CD4-positive, alpha-beta T cell (primary cell): Measurements from ENCODE around the gene C19orf53. TPM values are rescaled to one million over a fixed set of nuclear protein-coding genes. Genes with fewer than 3 reads are reported as not detected.

Experiments
- ATAC-seq: fragments of 200-7000 bp; cut with Tn5 transposase; one replicate; pipeline ENCODE4 v1.10.0; 2022; ENCODE audit warnings: mild to moderate bottlenecking; ENCODE audit not compliant: poor library complexity
- CTCF ChIA-PET: fragments of 350-600 bp; sonication (Branson Sonifier 250); formaldehyde crosslinking; loops from one replicate; lab custom pipeline; 2021; ENCODE audit warnings: antibody characterized with exemption, inconsistent platforms; lab: Charles Lee
- POLR2A ChIA-PET: fragments of 350-600 bp; sonication (Branson Sonifier 250); formaldehyde crosslinking; loops from one replicate; lab custom pipeline; 2021; ENCODE audit warnings: antibody characterized with exemption, inconsistent platforms; lab: Charles Lee
- DNase-seq, 14 experiments: peaks; one replicate each; pipeline ENCODE4 v3.0.0-alpha.2; 2013 to 2020; ENCODE audit warnings: mixed read lengths in 2 of 14
- H3K27ac ChIP-seq, 2 donors: one replicate each; pipeline versions ENCODE4 v1.5.1 to v1.7.0; 2013; ENCODE audit warnings: low read length in 2 of 2, low read depth in 1 of 2, mild to moderate bottlenecking in 1 of 2
- H3K27me3 ChIP-seq, 2 experiments: 1 replicate in 1 of 2; 2 replicates in 1 of 2; pipeline versions ENCODE4 v1.6.1 to v1.7.0; 2013; ENCODE audit warnings: low read length in 2 of 2, control low read depth in 1 of 2, mild to moderate bottlenecking in 1 of 2, moderate library complexity in 1 of 2; ENCODE audit not compliant: insufficient read depth in 2 of 2, control insufficient read depth in 1 of 2
- H3K36me3 ChIP-seq: one replicate; pipeline ENCODE4 v1.6.1; 2013; ENCODE audit warnings: low read length, control low read depth; ENCODE audit not compliant: insufficient read depth
- H3K4me1 ChIP-seq: one replicate; pipeline ENCODE4 v1.6.1; 2013; ENCODE audit warnings: low read length, control low read depth; ENCODE audit not compliant: insufficient read depth
- H3K4me3 ChIP-seq: one replicate; pipeline ENCODE4 v1.5.1; 2013; ENCODE audit warnings: mild to moderate bottlenecking, low read length, moderate library complexity
- H3K9me3 ChIP-seq, 2 experiments: 1 replicate in 1 of 2; 2 replicates in 1 of 2; pipeline versions ENCODE4 v1.6.1 to v1.7.0; 2013; ENCODE audit warnings: low read length in 2 of 2, mild to moderate bottlenecking in 2 of 2, control low read depth in 1 of 2, moderate library complexity in 1 of 2; ENCODE audit not compliant: control insufficient read depth in 1 of 2, insufficient read depth in 1 of 2
- H3K27ac Mint-ChIP-seq: one replicate; pipeline ENCODE4 v1.8.0; 2020; ENCODE audit warnings: mixed read lengths
- H3K27me3 Mint-ChIP-seq: one replicate; pipeline ENCODE4 v1.8.0; 2021; ENCODE audit warnings: mixed read lengths
- H3K36me3 Mint-ChIP-seq: one replicate; pipeline ENCODE4 v1.8.0; 2021; ENCODE audit warnings: low read depth, mixed read lengths
- H3K4me1 Mint-ChIP-seq: one replicate; pipeline ENCODE4 v1.8.0; 2021; ENCODE audit warnings: low read depth, mixed read lengths
- H3K4me3 Mint-ChIP-seq: one replicate; pipeline ENCODE4 v1.8.0; 2020; ENCODE audit warnings: mild to moderate bottlenecking, mixed read lengths
- H3K9me3 Mint-ChIP-seq: one replicate; pipeline ENCODE4 v1.8.0; 2020; ENCODE audit warnings: mixed read lengths
- CTCF ChIP-seq: fragments of 200-600 bp; IDR thresholded peaks from one replicate; pipeline ENCODE4 v1.8.0; 2022; ENCODE audit warnings: antibody characterized with exemption, mild to moderate bottlenecking
- intact Hi-C, 2 experiments: fragments of 100-400 bp; cut with DNase I in 1 of 2; cut with micrococcal nuclease in 1 of 2; formaldehyde crosslinking; loops; one replicate each; pipeline versions ENCODE4 v1.15.1 to v1.9.0; 2023 to 2025; cut with DNase I, micrococcal nuclease
- total RNA-seq, 174 experiments: library from RNA in 2 of 174; stranded (reverse) in 2 of 174; gene quantifications; one replicate each; pipeline ENCODE4 v1.2.3 and lab custom pipeline; 2021 to 2026

The C19orf53 gene
- total RNA-seq, 2 experiments from 2014 or later: 119 TPM

GRCh38 chr19:13817018-13817614, 42.9 kb downstream of the C19orf53 start:
- Mint-ChIP-seq H3K4me3 (peak overlapping the region; percentile 30), H3K27ac (no peak overlapping the region)

DNA sequence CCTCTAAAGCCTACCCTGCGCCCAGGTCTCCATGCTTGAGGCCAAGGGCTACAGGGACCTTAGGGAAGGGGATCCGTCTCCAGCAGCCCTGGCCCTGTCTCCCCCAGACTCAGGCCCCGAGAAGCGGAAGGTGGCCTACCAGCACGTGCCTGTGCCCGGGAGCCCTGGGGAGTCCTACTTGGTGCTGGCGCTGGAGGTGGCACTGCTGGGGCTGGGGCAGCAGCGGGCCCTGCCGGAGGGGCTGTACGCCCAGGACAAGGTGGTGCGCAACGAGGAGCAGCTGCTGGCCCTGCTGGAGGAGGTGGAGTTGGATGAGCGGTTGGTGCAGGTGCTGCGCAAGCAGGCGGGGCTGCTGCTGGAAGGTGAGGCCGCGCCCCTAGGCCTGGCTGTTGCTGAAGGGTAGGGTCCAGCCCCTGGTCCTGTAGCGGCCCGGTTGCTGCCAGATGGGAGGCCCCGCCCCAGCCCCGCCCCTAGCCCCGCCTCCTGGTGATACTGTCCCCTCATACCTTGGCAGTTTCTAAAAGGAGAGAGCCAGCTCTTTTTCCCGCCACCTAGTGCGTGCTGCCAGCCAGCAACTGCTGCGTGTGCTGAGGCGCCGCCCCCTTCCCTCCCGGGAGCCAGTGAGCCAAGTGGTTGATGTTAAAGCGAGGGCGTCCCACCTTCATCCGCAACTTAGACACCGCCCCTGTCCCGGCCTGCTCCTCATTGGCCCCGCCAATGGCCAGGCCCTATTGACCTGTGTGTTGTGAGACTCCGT, 43.5 kb downstream of the C19orf53 start:
- ChIA-PET POLR2A (interaction anchor here (0.8 to 1.7 kb wide), 4 partner anchors 19 to 44 kb away, joined by 3 to 6 read pairs (median 4); no protein-coding TSS in a partner anchor), CTCF (no interaction called here)
- H3K27ac ChIP-seq: no peak overlapping the region
- H3K4me1 Mint-ChIP-seq: peaks cover 13% of the 10 kb centered on the region
- H3K27me3 ChIP-seq: no peaks in the 10 kb centered on the region
- intact Hi-C loops: no loop called here
- DNase-seq (peak in 7 of 14 experiments; percentile 43 to 66 (median 58)), ATAC-seq (peak; percentile 91)
- H3K9me3 ChIP-seq: no peaks in the 10 kb centered on the region
- H3K36me3 ChIP-seq: peaks cover 10% of the 10 kb centered on the region
- H3K27me3 Mint-ChIP-seq: no peaks in the 10 kb centered on the region
- H3K4me1 ChIP-seq: peaks cover 4% of the 10 kb centered on the region
- no peak for TF ChIP-seq CTCF
- H3K36me3 Mint-ChIP-seq: peaks cover 16% of the 10 kb centered on the region
- H3K27ac Mint-ChIP-seq: no peak overlapping the region
- H3K4me3 ChIP-seq: peak overlapping the region; percentile 12
- no peaks in the 10 kb centered on the region for H3K9me3 Mint-ChIP-seq
- H3K4me3 Mint-ChIP-seq: peak overlapping the region; percentile 77

More at GRCh38 chr19:13817018-13817614, 42.9 kb downstream of the C19orf53 start:
- Mint-ChIP-seq H3K9me3 (no peaks in the 10 kb centered on the region), H3K4me1 (peaks cover 13% of the 10 kb centered on the region), H3K27me3 (no peaks in the 10 kb centered on the region), H3K36me3 (peaks cover 16% of the 10 kb centered on the region)
- ChIA-PET CTCF (no interaction called here), POLR2A (interaction anchor here (0.8 to 1.7 kb wide), 4 partner anchors 20 to 45 kb away, joined by 3 to 6 read pairs (median 4); no protein-coding TSS in a partner anchor)
- peak in 2 of 14 experiments; percentile 13 to 57 for DNase-seq
- Histone ChIP-seq H3K27ac (no peak overlapping the region), H3K36me3 (peaks cover 11% of the 10 kb centered on the region), H3K9me3 (no peaks in the 10 kb centered on the region), H3K4me1 (peaks cover 4% of the 10 kb centered on the region), H3K4me3 (peak overlapping the region; percentile 12), H3K27me3 (no peaks in the 10 kb centered on the region)
- peak; percentile 26 for ATAC-seq
- TF ChIP-seq CTCF: no peak
- intact Hi-C loops: no loop called here

GRCh38 chr19:13819238-13819637, 45.0 kb downstream of the C19orf53 start:
- H3K9me3 Mint-ChIP-seq: no peaks in the 10 kb centered on the region
- ChIA-PET CTCF (no interaction called here), POLR2A (interaction anchor here (1.4 kb wide), 1 partner anchor 17 kb away, joined by 4 read pairs; no protein-coding TSS in a partner anchor)
- H3K9me3 ChIP-seq: no peaks in the 10 kb centered on the region
- no peak overlapping the region for H3K4me3 ChIP-seq
- no peak overlapping the region for H3K27ac Mint-ChIP-seq
- H3K4me1 Mint-ChIP-seq: peaks cover 13% of the 10 kb centered on the region
- peaks cover 10% of the 10 kb centered on the region for H3K36me3 ChIP-seq
- no peak overlapping the region for H3K4me3 Mint-ChIP-seq
- intact Hi-C loops: no loop called here
- no peak overlapping the region for H3K27ac ChIP-seq
- no peaks in the 10 kb centered on the region for H3K27me3 ChIP-seq
- DNase-seq (peak in 1 of 14 experiments; percentile 47), ATAC-seq (no peak)
- H3K4me1 ChIP-seq: peaks cover 4% of the 10 kb centered on the region
- no peak for TF ChIP-seq CTCF
- no peaks in the 10 kb centered on the region for H3K27me3 Mint-ChIP-seq
- H3K36me3 Mint-ChIP-seq: peaks cover 20% of the 10 kb centered on the region
